Glomerular endothelial cell (primary cell): ENCODE data around the gene FANCL. TPM values are rescaled to one million over a fixed set of nuclear protein-coding genes. Genes with fewer than 3 reads are reported as not detected.
"Not testable (repeated sequence)": the region's sequence is repeated elsewhere in the genome, so short reads cannot be mapped to it uniquely, and the experiment has no call there.

Source experiments
- DNase-seq: peaks from one replicate; pipeline ENCODE4 v3.0.0-alpha.2; 2011; ENCODE audit warnings: low read depth, low spot score; ENCODE audit errors: extremely low read depth
- total RNA-seq: library from RNA; depleted of rRNA; stranded (reverse); fragments of >200 nt; gene quantifications from 2 replicates; pipeline ENCODE4 v1.2.3, GENCODE V29; 2015

The FANCL gene
- total RNA-seq, 1 donor from 2014 or later = 14.8 TPM

GRCh38 chr2:58207189-58207588 is 33.9 kb downstream of the FANCL start:
- DNase-seq = no peak

- no peak for DNase-seq
These were observed 34.3 kb downstream of the FANCL start for GRCh38 chr2:58206785-58207184.

DNA sequence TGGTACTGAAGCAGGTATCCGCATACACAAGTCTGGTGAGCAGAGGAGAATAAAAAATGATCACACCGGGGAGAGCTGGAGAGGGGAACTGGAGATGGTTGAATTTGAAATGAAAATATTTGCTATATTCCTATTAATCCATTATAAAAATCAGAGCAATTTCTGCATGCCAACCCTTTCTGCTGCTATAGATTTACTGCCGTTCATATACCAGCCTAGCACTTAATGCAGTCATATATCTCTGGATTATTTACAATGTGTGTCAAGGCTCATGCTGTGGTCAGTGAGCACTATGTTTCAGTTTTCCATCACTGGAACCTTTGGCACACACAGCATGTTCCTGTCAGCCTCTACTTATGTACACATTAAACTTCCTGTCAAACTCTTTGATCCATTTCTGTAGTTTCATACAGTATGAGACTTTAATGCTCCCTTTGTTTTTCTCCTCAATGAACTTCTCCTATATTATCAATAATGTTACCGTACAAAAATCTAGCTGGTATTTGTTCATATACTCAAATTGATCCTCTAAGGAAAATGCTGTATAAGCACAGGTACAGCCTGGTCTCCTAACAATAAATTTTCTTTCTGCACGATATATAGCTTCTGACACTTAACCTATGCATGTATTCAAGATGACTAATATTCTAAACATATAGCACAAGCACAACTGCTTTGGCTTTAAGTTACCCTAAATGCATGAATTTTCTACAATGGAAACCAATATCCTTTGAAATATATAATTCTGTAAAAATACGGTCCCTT is 36.7 kb downstream of the FANCL start:
- no peak for DNase-seq

- DNase-seq = no peak
These were observed 38.1 kb downstream of the FANCL start for GRCh38 chr2:58203018-58203417.

- no peak for DNase-seq
These were observed 38.7 kb downstream of the FANCL start for GRCh38 chr2:58202404-58202803.

- no peak for DNase-seq
These were observed 43.2 kb downstream of the FANCL start for GRCh38 chr2:58197894-58198293.

DNA sequence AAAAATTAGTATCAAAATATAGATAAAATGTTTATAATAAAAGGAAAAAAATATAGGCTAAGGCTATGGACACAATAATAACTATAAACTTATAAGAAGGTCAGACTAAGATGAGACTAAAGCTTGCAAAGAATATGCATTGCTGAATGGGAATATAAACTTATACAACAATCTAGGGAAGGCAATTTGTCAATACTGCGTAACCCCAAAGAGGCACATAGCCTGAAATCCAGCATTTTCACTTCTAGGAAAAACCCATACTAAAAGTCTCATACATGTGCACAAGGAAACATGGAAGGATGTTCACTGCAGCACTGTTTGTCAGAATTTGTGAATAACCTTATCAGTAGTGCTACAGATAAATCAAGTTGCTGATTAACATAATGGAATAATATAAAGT is 45.5 kb downstream of the FANCL start:
- DNase-seq = no peak

GRCh38 chr2:58194458-58194857 is 46.7 kb downstream of the FANCL start:
- no peak for DNase-seq

- not testable (repeated sequence) for DNase-seq
These were observed 54.1 kb downstream of the FANCL start for GRCh38 chr2:58187022-58187421.

GRCh38 chr2:58186501-58186900 is 54.6 kb downstream of the FANCL start:
- DNase-seq = no peak

DNA sequence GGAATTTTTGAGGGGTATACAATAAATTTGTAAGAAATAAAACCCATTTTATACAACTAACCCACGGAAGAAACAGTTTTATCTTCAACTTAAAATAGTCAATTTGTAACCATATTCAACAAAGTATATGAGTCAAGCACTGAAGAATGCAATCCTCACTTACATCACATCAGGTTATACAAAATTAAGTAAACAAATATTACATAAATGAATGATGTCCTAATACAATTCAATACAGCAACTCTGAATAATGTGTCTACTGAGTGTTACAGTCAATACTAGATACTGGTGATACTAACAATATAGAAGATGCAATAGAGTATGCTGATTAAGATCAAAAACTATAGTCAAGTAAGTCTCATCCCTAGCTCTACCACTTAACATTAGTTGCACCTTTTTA is 58.6 kb downstream of the FANCL start:
- DNase-seq = no peak

- no peak for DNase-seq
These were observed 60.5 kb downstream of the FANCL start for GRCh38 chr2:58180635-58181034.

- DNase-seq = not testable (repeated sequence)
These were observed 61.0 kb downstream of the FANCL start for GRCh38 chr2:58180175-58180574.

DNA sequence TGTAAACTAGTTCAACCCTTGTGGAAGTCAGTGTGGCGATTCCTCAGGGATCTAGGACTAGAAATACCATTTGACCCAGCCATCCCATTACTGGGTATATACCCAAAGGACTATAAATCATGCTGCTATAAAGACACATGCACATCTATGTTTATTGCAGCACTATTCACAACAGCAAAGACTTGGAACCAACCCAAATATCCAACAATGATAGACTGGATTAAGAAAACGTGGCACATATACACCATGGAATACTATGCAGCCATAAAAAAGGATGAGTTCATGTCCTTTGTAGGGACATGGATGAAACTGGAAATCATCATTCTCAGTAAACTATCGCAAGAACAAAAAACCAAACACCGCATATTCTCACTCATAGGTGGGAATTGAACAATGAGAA is 63.9 kb downstream of the FANCL start:
- not testable (repeated sequence) for DNase-seq

DNA sequence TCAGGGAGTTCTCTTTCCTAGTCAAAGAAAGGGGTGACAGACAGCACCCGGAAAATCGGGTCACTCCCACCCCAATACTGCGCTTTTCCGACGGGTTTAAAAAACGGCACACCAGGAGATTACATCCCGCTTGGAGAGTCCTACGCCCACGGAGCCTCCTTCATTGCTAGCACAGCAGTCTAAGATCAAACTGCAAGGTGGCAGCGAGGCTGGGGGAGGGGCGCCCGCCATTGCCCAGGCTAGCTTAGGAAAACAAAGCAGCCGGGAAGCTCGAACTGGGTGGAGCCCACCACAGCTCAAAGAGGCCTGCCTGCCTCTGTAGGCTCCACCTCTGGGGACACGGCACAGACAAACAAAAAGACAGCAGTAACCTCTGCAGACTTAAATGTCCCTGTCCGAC is 69.3 kb downstream of the FANCL start:
- not testable (repeated sequence) for DNase-seq

- DNase-seq = not testable (repeated sequence)
These were observed 70.7 kb downstream of the FANCL start for GRCh38 chr2:58170334-58170933.

GRCh38 chr2:58169845-58170244 is 71.3 kb downstream of the FANCL start:
- not testable (repeated sequence) for DNase-seq

GRCh38 chr2:58168130-58168529 is 73.0 kb downstream of the FANCL start:
- not testable (repeated sequence) for DNase-seq

GRCh38 chr2:58163913-58164312 is 77.2 kb downstream of the FANCL start:
- no peak for DNase-seq

GRCh38 chr2:58158481-58158880 is 82.6 kb downstream of the FANCL start:
- no peak for DNase-seq

DNA sequence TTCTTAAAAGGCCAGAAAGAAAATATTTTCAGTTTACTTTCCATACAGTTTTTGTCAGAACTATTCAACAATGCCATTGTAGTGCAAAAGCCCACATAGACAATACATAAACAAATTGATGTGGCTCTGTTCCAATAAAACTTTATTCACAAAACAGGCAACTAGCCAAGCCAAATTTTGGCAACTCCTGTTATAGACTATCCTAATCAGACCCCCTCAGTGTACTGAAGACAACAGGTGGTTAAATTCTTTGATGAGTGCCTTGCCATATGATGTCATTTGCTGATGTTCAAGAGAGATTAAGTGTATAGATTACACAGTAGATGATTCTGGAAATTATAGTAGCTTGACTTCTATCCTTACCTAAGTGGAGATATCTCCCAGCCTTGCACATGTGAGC is 83.4 kb downstream of the FANCL start:
- no peak for DNase-seq

DNA sequence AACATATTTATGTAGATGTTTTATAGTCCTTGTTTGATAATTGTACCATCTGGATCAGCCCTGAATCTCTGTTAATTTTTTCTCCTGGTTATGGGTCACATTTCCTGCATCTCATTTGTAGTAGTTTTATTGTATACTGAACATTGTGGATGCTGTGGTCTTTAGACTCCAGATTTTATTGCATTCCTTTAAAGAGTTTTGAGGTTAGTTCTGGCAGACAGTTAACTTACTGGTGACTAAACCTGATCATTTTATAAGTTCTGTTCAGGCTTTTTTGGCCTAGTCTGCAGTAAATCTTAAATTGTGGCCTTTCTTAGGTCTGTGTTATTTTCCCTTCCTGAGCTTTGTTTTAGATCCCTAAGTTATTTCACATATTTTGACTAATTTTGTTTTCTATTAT is 84.3 kb downstream of the FANCL start:
- DNase-seq = no peak
